CD8-positive, alpha-beta memory T cell (primary cell): Measurements from ENCODE around the gene USP40. TPM values are rescaled to one million over a fixed set of nuclear protein-coding genes. Genes with fewer than 3 reads are reported as not detected.

Source experiments
- CTCF ChIA-PET: fragments of 350-600 bp; sonication (Branson Sonifier 250); formaldehyde crosslinking; loops from one replicate; lab custom pipeline; 2021; ENCODE audit warnings: antibody characterized with exemption; lab: Charles Lee
- POLR2A ChIA-PET: fragments of 350-600 bp; sonication (Branson Sonifier 250); formaldehyde crosslinking; loops from one replicate; lab custom pipeline; 2021; ENCODE audit warnings: antibody characterized with exemption; lab: Charles Lee
- DNase-seq, 5 donors: peaks; one replicate each; pipeline versions ENCODE4 v3.0.0 to v3.0.0-alpha.2; 2020 to 2022; ENCODE audit warnings: mixed read lengths in 1 of 5
- H3K27ac ChIP-seq: one replicate; pipeline ENCODE4 v1.7.0; 2013; ENCODE audit warnings: low read depth, mild to moderate bottlenecking, low read length, moderate library complexity
- H3K27me3 ChIP-seq: 2 replicates; pipeline ENCODE4 v1.7.0; 2013; ENCODE audit warnings: low read length, mild to moderate bottlenecking; ENCODE audit not compliant: insufficient read depth, poor library complexity, severe bottlenecking
- H3K36me3 ChIP-seq: 2 replicates; pipeline ENCODE4 v1.7.0; 2013; ENCODE audit warnings: mild to moderate bottlenecking, low read length, moderate library complexity; ENCODE audit not compliant: insufficient read depth
- H3K4me1 ChIP-seq: 2 replicates; pipeline ENCODE4 v1.7.0; 2013; ENCODE audit warnings: mild to moderate bottlenecking, low read length, moderate library complexity; ENCODE audit not compliant: insufficient read depth
- H3K4me3 ChIP-seq: 2 replicates; pipeline ENCODE4 v1.7.0; 2013; ENCODE audit warnings: mild to moderate bottlenecking, low read length
- H3K9me3 ChIP-seq: 2 replicates; pipeline ENCODE4 v1.7.0; 2013; ENCODE audit warnings: mild to moderate bottlenecking, low read length
- H3K27ac Mint-ChIP-seq, 8 donors: one replicate each; pipeline ENCODE4 v1.8.0; 2020 to 2021; ENCODE audit warnings: mixed read lengths in 8 of 8, mild to moderate bottlenecking in 6 of 8, inconsistent platforms in 3 of 8, moderate library complexity in 3 of 8
- H3K27me3 Mint-ChIP-seq, 2 donors: one replicate each; pipeline ENCODE4 v1.8.0; 2020 to 2021; ENCODE audit warnings: mixed read lengths in 2 of 2, mild to moderate bottlenecking in 1 of 2, moderate library complexity in 1 of 2
- H3K36me3 Mint-ChIP-seq, 3 donors: one replicate each; pipeline ENCODE4 v1.8.0; 2020 to 2021; ENCODE audit warnings: mixed read lengths in 3 of 3, inconsistent platforms in 1 of 3, mild to moderate bottlenecking in 1 of 3
- H3K4me1 Mint-ChIP-seq, 3 donors: one replicate each; pipeline ENCODE4 v1.8.0; 2020 to 2021; ENCODE audit warnings: mixed read lengths in 3 of 3, inconsistent platforms in 1 of 3, mild to moderate bottlenecking in 1 of 3
- H3K4me3 Mint-ChIP-seq, 7 donors: one replicate each; pipeline ENCODE4 v1.8.0; 2020 to 2021; ENCODE audit warnings: mixed read lengths in 7 of 7, mild to moderate bottlenecking in 6 of 7, moderate library complexity in 4 of 7, inconsistent platforms in 2 of 7
- H3K9me3 Mint-ChIP-seq, 5 donors: one replicate each; pipeline ENCODE4 v1.8.0; 2020 to 2022; ENCODE audit warnings: mixed read lengths in 5 of 5, mild to moderate bottlenecking in 3 of 5, moderate library complexity in 2 of 5, inconsistent platforms in 1 of 5
- polyA plus RNA-seq: library from polyadenylated mRNA; unstranded; fragments of 300-500 nt; fragmentation: Illumina TruSeq; gene quantifications from one replicate; pipeline ENCODE4 v1.2.3, GENCODE V29; 2021
- total RNA-seq, 2 experiments: library from RNA; stranded (reverse); gene quantifications; one replicate each; pipeline ENCODE4 v1.2.3, GENCODE V29; 2021

USP40 gene
- total and polyA plus RNA-seq, 3 experiments from 2014 or later: 5.4 to 14.8 (median 13.3) TPM

- Mint-ChIP-seq H3K4me1 (peaks cover 11 to 21% (median 13%) of the 10 kb centered on the region in 3 donors), H3K27ac (peak overlapping the region in 1 of 8 donors; percentile 23), H3K36me3 (peaks cover 3 to 92% (median 22%) of the 10 kb centered on the region in 3 donors), H3K27me3 (no peaks in the 10 kb centered on the region), H3K4me3 (no peak overlapping the region), H3K9me3 (no peaks in the 10 kb centered on the region)
- Histone ChIP-seq H3K4me3 (no peak overlapping the region), H3K36me3 (peaks cover 49% of the 10 kb centered on the region), H3K27me3 (no peaks in the 10 kb centered on the region), H3K27ac (no peak overlapping the region), H3K9me3 (no peaks in the 10 kb centered on the region), H3K4me1 (peaks cover 9% of the 10 kb centered on the region)
- CTCF ChIA-PET: interaction anchor here (1.4 to 8.8 kb wide), 2 partner anchors 13 to 35 kb away, joined by 4 to 239 read pairs; no protein-coding TSS in a partner anchor
- DNase-seq: no peak
- POLR2A ChIA-PET: interaction anchor here (1.5 kb wide), 1 partner anchor 17 kb away, joined by 4 read pairs; no protein-coding TSS in a partner anchor
These were observed 127.9 kb downstream of the USP40 start for GRCh38 chr2:233438573-233439147.

- DNase-seq: no peak
- Histone ChIP-seq H3K9me3 (no peaks in the 10 kb centered on the region), H3K36me3 (peaks cover 49% of the 10 kb centered on the region), H3K4me1 (no peaks in the 10 kb centered on the region), H3K4me3 (no peak overlapping the region), H3K27ac (no peak overlapping the region), H3K27me3 (no peaks in the 10 kb centered on the region)
- H3K27me3 Mint-ChIP-seq: no peaks in the 10 kb centered on the region
- H3K4me1 Mint-ChIP-seq: peaks cover 4 to 25% (median 16%) of the 10 kb centered on the region in 3 donors
- no peaks in the 10 kb centered on the region for H3K9me3 Mint-ChIP-seq
- ChIA-PET POLR2A (interaction anchor here (1.5 kb wide), 1 partner anchor 15 kb away, joined by 4 read pairs; no protein-coding TSS in a partner anchor), CTCF (interaction anchor here (0.8 to 8.8 kb wide), 3 partner anchors 12 to 34 kb away, joined by 3 to 239 read pairs (median 8); no protein-coding TSS in a partner anchor)
- peaks cover 0 to 86% (median 17%) of the 10 kb centered on the region in 3 donors for H3K36me3 Mint-ChIP-seq
- H3K27ac Mint-ChIP-seq: peak overlapping the region in 2 of 8 donors; percentile 55 to 91
- no peak overlapping the region for H3K4me3 Mint-ChIP-seq
These were observed 129.1 kb downstream of the USP40 start for GRCh38 chr2:233437439-233437955.

- H3K27me3 Mint-ChIP-seq: no peaks in the 10 kb centered on the region
- H3K36me3 Mint-ChIP-seq: peaks cover 0 to 80% (median 15%) of the 10 kb centered on the region in 3 donors
- no peak for DNase-seq
- CTCF ChIA-PET: interaction anchor here (0.8 to 8.8 kb wide), 4 partner anchors 12 to 33 kb away, joined by 3 to 239 read pairs (median 8); no protein-coding TSS in a partner anchor
- H3K4me3 Mint-ChIP-seq: no peak overlapping the region
- H3K9me3 Mint-ChIP-seq: no peaks in the 10 kb centered on the region
- H3K27me3 ChIP-seq: no peaks in the 10 kb centered on the region
- no peak overlapping the region for H3K4me3 ChIP-seq
- H3K4me1 ChIP-seq: no peaks in the 10 kb centered on the region
- POLR2A ChIA-PET: no interaction called here
- no peaks in the 10 kb centered on the region for H3K9me3 ChIP-seq
- peaks cover 2 to 19% (median 16%) of the 10 kb centered on the region in 3 donors for H3K4me1 Mint-ChIP-seq
- peaks cover 49% of the 10 kb centered on the region for H3K36me3 ChIP-seq
- no peak overlapping the region for H3K27ac ChIP-seq
- H3K27ac Mint-ChIP-seq: peak overlapping the region in 2 of 8 donors; percentile 24 to 64
These were observed 129.7 kb downstream of the USP40 start for GRCh38 chr2:233436691-233437438.

- ChIA-PET CTCF (interaction anchor here (1.7 to 3.1 kb wide), 3 partner anchors 14 to 32 kb away, joined by 7 to 9 read pairs (median 8); no protein-coding TSS in a partner anchor), POLR2A (interaction anchor here (1.1 kb wide), 1 partner anchor 14 kb away, joined by 3 read pairs; no protein-coding TSS in a partner anchor)
- Histone ChIP-seq H3K27ac (no peak overlapping the region), H3K4me1 (no peaks in the 10 kb centered on the region), H3K4me3 (no peak overlapping the region), H3K9me3 (no peaks in the 10 kb centered on the region), H3K27me3 (no peaks in the 10 kb centered on the region), H3K36me3 (peaks cover 49% of the 10 kb centered on the region)
- Mint-ChIP-seq H3K9me3 (no peaks in the 10 kb centered on the region), H3K27ac (peak overlapping the region in 1 of 8 donors; percentile 83), H3K36me3 (peaks cover 0 to 80% (median 16%) of the 10 kb centered on the region in 3 donors), H3K4me1 (peaks cover 2 to 22% (median 20%) of the 10 kb centered on the region in 3 donors), H3K4me3 (no peak overlapping the region), H3K27me3 (no peaks in the 10 kb centered on the region)
- no peak for DNase-seq
These were observed 130.4 kb downstream of the USP40 start for GRCh38 chr2:233436191-233436581.

- Histone ChIP-seq H3K27ac (no peak overlapping the region), H3K4me1 (peaks cover 5% of the 10 kb centered on the region), H3K27me3 (no peaks in the 10 kb centered on the region), H3K4me3 (no peak overlapping the region), H3K36me3 (peaks cover 49% of the 10 kb centered on the region), H3K9me3 (no peaks in the 10 kb centered on the region)
- Mint-ChIP-seq H3K27me3 (no peaks in the 10 kb centered on the region), H3K4me1 (peaks cover 3 to 26% (median 23%) of the 10 kb centered on the region in 3 donors), H3K27ac (peak overlapping the region in 1 of 8 donors; percentile 83), H3K36me3 (peaks cover 0 to 79% (median 16%) of the 10 kb centered on the region in 3 donors), H3K4me3 (no peak overlapping the region), H3K9me3 (no peaks in the 10 kb centered on the region)
- CTCF ChIA-PET: interaction anchor here (0.8 to 3.1 kb wide), 4 partner anchors 8 to 31 kb away, joined by 4 to 9 read pairs (median 8); no protein-coding TSS in a partner anchor
- DNase-seq: no peak
- POLR2A ChIA-PET: interaction anchor here (1.1 kb wide), 1 partner anchor 14 kb away, joined by 3 read pairs; no protein-coding TSS in a partner anchor
These were observed 131.0 kb downstream of the USP40 start for GRCh38 chr2:233435436-233436190.

- H3K36me3 Mint-ChIP-seq: peaks cover 0 to 71% (median 19%) of the 10 kb centered on the region in 3 donors
These were observed 131.8 kb downstream of the USP40 start for GRCh38 chr2:233434666-233435330.

More at GRCh38 chr2:233434666-233435330, 131.8 kb downstream of the USP40 start:
- Histone ChIP-seq H3K9me3 (no peaks in the 10 kb centered on the region), H3K27me3 (no peaks in the 10 kb centered on the region), H3K4me1 (peaks cover 13% of the 10 kb centered on the region), H3K36me3 (peaks cover 43% of the 10 kb centered on the region), H3K4me3 (no peak overlapping the region), H3K27ac (no peak overlapping the region)
- Mint-ChIP-seq H3K27me3 (no peaks in the 10 kb centered on the region), H3K4me1 (peaks cover 5 to 34% (median 30%) of the 10 kb centered on the region in 3 donors), H3K27ac (peak overlapping the region in 2 of 8 donors; percentile 53 to 69), H3K9me3 (no peaks in the 10 kb centered on the region), H3K4me3 (no peak overlapping the region)
- ChIA-PET CTCF (interaction anchor here (0.8 to 3.1 kb wide), 5 partner anchors 9 to 30 kb away, joined by 4 to 9 read pairs (median 8); no protein-coding TSS in a partner anchor), POLR2A (interaction anchor here (1.1 kb wide), 1 partner anchor 13 kb away, joined by 3 read pairs; no protein-coding TSS in a partner anchor)
- no peak for DNase-seq
